BJ (cell line): ENCODE measurements around the gene RBM7. TPM values are rescaled to one million over a fixed set of nuclear protein-coding genes. Genes with fewer than 3 reads are reported as not detected.

Experiments used
- CTCF ChIA-PET: fragments of 350-600 bp; formaldehyde crosslinking; extraction: SDS; loops from one replicate; lab custom pipeline; 2021; ENCODE audit warnings: antibody characterized with exemption, inconsistent platforms; lab: Yijun Ruan, JAX
- POLR2A ChIA-PET: fragments of 300-600 bp; sonication (Branson Sonifier 250); formaldehyde crosslinking; extraction: SDS; loops from one replicate; lab custom pipeline; 2021; ENCODE audit warnings: antibody characterized with exemption; lab: Charles Lee
- DNase-seq: peaks from one replicate; pipeline ENCODE4 v3.0.0-alpha.2; 2011; ENCODE audit warnings: low read depth
- H3K27me3 ChIP-seq: 2 replicates; pipeline ENCODE4 v1.6.0; 2011; ENCODE audit warnings: low read length; ENCODE audit not compliant: control insufficient read depth, insufficient read depth
- H3K36me3 ChIP-seq: 2 replicates; pipeline ENCODE4 v1.5.1; 2011; ENCODE audit warnings: low read length; ENCODE audit not compliant: control insufficient read depth, insufficient read depth
- H3K4me3 ChIP-seq: 2 replicates; pipeline ENCODE4 v1.5.1; 2011; ENCODE audit warnings: low read depth, mild to moderate bottlenecking, control low read depth, low read length
- CTCF ChIP-seq: IDR thresholded peaks from 2 replicates; pipeline ENCODE4 v1.5.1; 2011; ENCODE audit warnings: low read depth, mild to moderate bottlenecking, control low read depth, inconsistent platforms, low read length, moderate library complexity; ENCODE audit not compliant: insufficient read depth
- polyA plus RNA-seq: library from polyadenylated mRNA; depleted of rRNA; stranded (reverse); fragments of >200 nt; gene quantifications from 2 replicates; pipeline ENCODE4 v1.2.3, GENCODE V29; 2011

RBM7 gene
- polyA plus RNA-seq, 1 experiment = 35.5 TPM

- Histone ChIP-seq H3K4me3 (no peak overlapping the region), H3K27me3 (no peaks in the 10 kb centered on the region), H3K36me3 (no peaks in the 10 kb centered on the region)
- ChIA-PET CTCF (interaction anchor here (0.7 to 1.8 kb wide), 4 partner anchors 16 to 55 kb away, joined by 3 to 4 read pairs (median 4); no protein-coding TSS in a partner anchor), POLR2A (no interaction called here)
- DNase-seq = no peak
- TF ChIP-seq CTCF = peak; percentile 33
Measured at GRCh38 chr11:114395736-114396135, 4.7 kb upstream of the RBM7 start.

GRCh38 chr11:114396916-114397315 is 3.5 kb upstream of the RBM7 start:
- H3K4me3 ChIP-seq = no peak overlapping the region
- no peaks in the 10 kb centered on the region for H3K36me3 ChIP-seq
- ChIA-PET CTCF (no interaction called here), POLR2A (no interaction called here)
- DNase-seq = no peak
- no peak for TF ChIP-seq CTCF
- H3K27me3 ChIP-seq = no peaks in the 10 kb centered on the region

GRCh38 chr11:114397349-114397982 is 3.0 kb upstream of the RBM7 start:
- CTCF ChIA-PET = interaction anchor here (0.7 to 1.2 kb wide), 2 partner anchors 15 to 20 kb away, joined by 3 read pairs; no protein-coding TSS in a partner anchor
- no peaks in the 10 kb centered on the region for H3K27me3 ChIP-seq
- H3K36me3 ChIP-seq = no peaks in the 10 kb centered on the region
- POLR2A ChIA-PET = no interaction called here
- no peak for TF ChIP-seq CTCF
- H3K4me3 ChIP-seq = no peak overlapping the region
- DNase-seq = no peak

GRCh38 chr11:114398303-114398920 is 2.1 kb upstream of the RBM7 start:
- ChIA-PET CTCF (interaction anchor here (0.7 to 1.2 kb wide), 3 partner anchors 16 to 52 kb away, joined by 3 read pairs; no protein-coding TSS in a partner anchor), POLR2A (no interaction called here)
- Histone ChIP-seq H3K4me3 (no peak overlapping the region), H3K36me3 (no peaks in the 10 kb centered on the region), H3K27me3 (no peaks in the 10 kb centered on the region)
- DNase-seq = no peak
- no peak for TF ChIP-seq CTCF

GRCh38 chr11:114399490-114400215 is 813 bp upstream of the RBM7 start:
- ChIA-PET POLR2A (no interaction called here), CTCF (interaction anchor here (1.2 kb wide), 1 partner anchor 52 kb away, joined by 3 read pairs; no protein-coding TSS in a partner anchor)
- no peaks in the 10 kb centered on the region for H3K27me3 ChIP-seq
- no peaks in the 10 kb centered on the region; the same call in none of the 2 replicates for H3K36me3 ChIP-seq
- peak overlapping the region; percentile 72 for H3K4me3 ChIP-seq
- no peak for DNase-seq
- TF ChIP-seq CTCF = no peak
